Endothelial cell of umbilical vein (primary cell): Measurements from ENCODE around the gene KRT33B. TPM values are rescaled to one million over a fixed set of nuclear protein-coding genes. Genes with fewer than 3 reads are reported as not detected.

ENCODE experiments used
- BruUV-seq: library from RNA; stranded (reverse); fragments of 400-500 nt; replicated peaks from 2 replicates; lab custom pipeline; 2021; lab: Mats Ljungman, UMichigan
- CTCF ChIA-PET: fragments of 300-600, 350-600 bp; sonication (Branson Sonifier 250); formaldehyde crosslinking; loops from one replicate; lab custom pipeline; 2021; ENCODE audit warnings: antibody characterized with exemption, inconsistent platforms; lab: Charles Lee
- POLR2A ChIA-PET: fragments of 300-600, 350-600 bp; sonication (Branson Sonifier 250); formaldehyde crosslinking; loops from one replicate; lab custom pipeline; 2021; ENCODE audit warnings: antibody characterized with exemption, inconsistent platforms; lab: Charles Lee
- DNase-seq: peaks from one replicate; pipeline ENCODE4 v3.0.0-alpha.2; 2011; ENCODE audit warnings: low read depth, low spot score
- FAIRE-seq: peaks from 2 replicates; lab custom pipeline; 2011; peaks lifted over from hg19 to GRCh38; lab: Jason Lieb, UNC
- H2AFZ ChIP-seq: 2 replicates; pipeline ENCODE4 v1.6.0; 2012; ENCODE audit warnings: low read depth, low read length, control low read depth, inconsistent platforms
- H3K27ac ChIP-seq: 2 replicates; pipeline ENCODE4 v1.5.1; 2011; ENCODE audit warnings: low read depth, mild to moderate bottlenecking, control low read depth, low read length, moderate library complexity; ENCODE audit not compliant: insufficient read depth
- H3K27me3 ChIP-seq, 2 experiments: 2 replicates each; pipeline versions ENCODE4 v1.6.0 to v1.6.1; 2011; ENCODE audit warnings: low read length in 2 of 2, mixed read lengths in 1 of 2; ENCODE audit not compliant: control insufficient read depth in 2 of 2, insufficient read depth in 2 of 2
- H3K36me3 ChIP-seq, 2 experiments: 2 replicates in 1 of 2; 3 replicates in 1 of 2; pipeline ENCODE4 v1.5.1; 2011; ENCODE audit warnings: low read length in 2 of 2, mild to moderate bottlenecking in 1 of 2, moderate library complexity in 1 of 2; ENCODE audit not compliant: control insufficient read depth in 2 of 2, insufficient read depth in 2 of 2; ENCODE audit errors: extremely low read depth in 1 of 2
- H3K4me1 ChIP-seq: 3 replicates; pipeline ENCODE4 v1.5.1; 2011; ENCODE audit warnings: mild to moderate bottlenecking, low read length; ENCODE audit not compliant: control insufficient read depth, insufficient read depth; ENCODE audit errors: extremely low read depth
- H3K4me2 ChIP-seq: 2 replicates; pipeline ENCODE4 v1.6.1; 2011; ENCODE audit warnings: low read length, control low read depth, mixed read lengths; ENCODE audit not compliant: insufficient read depth
- H3K4me3 ChIP-seq, 3 experiments: fragments of 200-600 bp in 1 of 3; sonication (generic), shearing (Covaris generic) in 1 of 3; replicated peaks in 1 of 3; 2 replicates each; pipeline ENCODE4 v1.5.1; 2011 to 2016; ENCODE audit warnings: control low read depth in 3 of 3, low read length in 3 of 3, mild to moderate bottlenecking in 2 of 3, inconsistent platforms in 1 of 3, low read depth in 1 of 3, moderate library complexity in 1 of 3; ENCODE audit not compliant: insufficient read depth in 1 of 3
- H3K79me2 ChIP-seq: 2 replicates; pipeline ENCODE4 v1.6.0; 2012; ENCODE audit warnings: low read length, inconsistent platforms; ENCODE audit not compliant: control insufficient read depth, insufficient read depth
- H3K9ac ChIP-seq: replicated peaks from 2 replicates; pipeline ENCODE3; 2011; ENCODE audit warnings: low read length, control low read depth; ENCODE audit not compliant: insufficient read depth; ENCODE audit errors: extremely low read depth
- H3K9me1 ChIP-seq: replicated peaks from 3 replicates; pipeline ENCODE4 v1.6.0; 2011; ENCODE audit warnings: mild to moderate bottlenecking, low read length; ENCODE audit not compliant: control insufficient read depth, insufficient read depth; ENCODE audit errors: extremely low read depth
- H3K9me3 ChIP-seq: replicated peaks from 2 replicates; pipeline ENCODE4 v1.5.1; 2012; ENCODE audit warnings: low read length, inconsistent platforms; ENCODE audit not compliant: control insufficient read depth, insufficient read depth
- H4K20me1 ChIP-seq: replicated peaks from 2 replicates; pipeline ENCODE3; 2011; ENCODE audit warnings: mild to moderate bottlenecking, low read length; ENCODE audit not compliant: control insufficient read depth, insufficient read depth; ENCODE audit errors: extremely low read depth
- CTCF ChIP-seq, 2 donors: IDR thresholded peaks; 1 replicate in 1 of 2; 2 replicates in 1 of 2; pipeline ENCODE4 v1.5.1; 2011; ENCODE audit warnings: low read length in 2 of 2, mild to moderate bottlenecking in 2 of 2, moderate library complexity in 2 of 2, control low read depth in 1 of 2, inconsistent platforms in 1 of 2, low read depth in 1 of 2; ENCODE audit not compliant: insufficient read depth in 1 of 2; ENCODE audit errors: extremely low read depth in 1 of 2
- EZH2 ChIP-seq: IDR thresholded peaks from 2 replicates; pipeline ENCODE4 v1.6.1; 2012; ENCODE audit warnings: borderline replicate concordance, low read depth, mild to moderate bottlenecking, moderate library complexity, low read length, inconsistent platforms; ENCODE audit not compliant: severe bottlenecking
- FOS ChIP-seq: IDR thresholded peaks from 2 replicates; pipeline ENCODE4 v1.6.1; 2011; ENCODE audit warnings: mild to moderate bottlenecking, low read length, moderate library complexity, borderline replicate concordance; ENCODE audit not compliant: insufficient read depth
- GATA2 ChIP-seq: IDR thresholded peaks from 2 replicates; pipeline ENCODE4 v1.7.0; 2011; ENCODE audit warnings: low read depth, mild to moderate bottlenecking, moderate library complexity, mixed read lengths, low read length; ENCODE audit not compliant: insufficient read length, insufficient read depth
- JUN ChIP-seq: IDR thresholded peaks from 2 replicates; pipeline ENCODE4 v1.6.1; 2011; ENCODE audit warnings: borderline replicate concordance, low read depth; ENCODE audit not compliant: insufficient read length, insufficient read depth
- MAX ChIP-seq: IDR thresholded peaks from 2 replicates; pipeline ENCODE4 v1.6.1; 2011; ENCODE audit not compliant: insufficient read depth, insufficient read length
- MYC ChIP-seq: IDR thresholded peaks from one replicate; pipeline ENCODE4 v1.6.1; 2011; ENCODE audit warnings: mild to moderate bottlenecking, low read depth, low read length
- POLR2A ChIP-seq: IDR thresholded peaks from 2 replicates; pipeline ENCODE4 v1.6.1; 2012; ENCODE audit warnings: low read depth, mild to moderate bottlenecking, control low read depth, low read length
- POLR2AphosphoS5 ChIP-seq: IDR thresholded peaks from 2 replicates; pipeline ENCODE4 v1.6.1; 2012; ENCODE audit warnings: low read depth, mild to moderate bottlenecking, control low read depth, low read length, moderate library complexity; ENCODE audit not compliant: insufficient read depth
- dilution Hi-C: fragments of 300-500 bp; cut with MboI; formaldehyde crosslinking; loops from one replicate; pipeline ENCODE4 v1.15.0; 2019; ENCODE audit warnings: low sequenced_read_pairs; ENCODE audit not compliant: extremely low pct_ligation_motif_present
- intact Hi-C: fragments of 100-400 bp; cut with micrococcal nuclease; formaldehyde crosslinking; loops from one replicate; pipeline ENCODE4 v1.10.0; 2022
- polyA plus RNA-seq, 4 experiments: library from polyadenylated mRNA; depleted of rRNA in 3 of 4; stranded (reverse) in 3 of 4; unstranded in 1 of 4; fragments of >200 nt; gene quantifications; 2 replicates each; pipeline versions ENCODE4 v1.2.1 to v1.2.3, GENCODE V29; 2011 to 2012; ENCODE audit warnings: missing spikeins in 1 of 4
- total RNA-seq: library from RNA; stranded (reverse); gene quantifications from 2 replicates; pipeline ENCODE4 v1.2.3, GENCODE V29; 2021

Gene KRT33B
- total and polyA plus RNA-seq, 2 donors (not counting 3 experiments of a cell fraction or from before 2014, with no cell fraction given) = not detected

- Histone ChIP-seq H3K9me1 (no peaks in the 10 kb centered on the region), H3K27ac (no peak overlapping the region), H3K4me1 (no peaks in the 10 kb centered on the region), H3K9me3 (no peaks in the 10 kb centered on the region), H3K27me3 (no peaks in the 10 kb centered on the region), H2AFZ (no peak overlapping the region), H3K4me3 (no peak overlapping the region), H3K4me2 (no peak overlapping the region), H4K20me1 (no peaks in the 10 kb centered on the region), H3K79me2 (no peaks in the 10 kb centered on the region), H3K9ac (no peak overlapping the region), H3K36me3 (no peaks in the 10 kb centered on the region)
- CTCF ChIA-PET = no interaction called here
- POLR2A ChIA-PET = no interaction called here
- dilution Hi-C loops = no loop called here
- BruUV-seq = no TSS peak
- TF ChIP-seq POLR2AphosphoS5 (no peak), POLR2A (no peak), CTCF (IDR thresholded peaks at IDR 0.05; ENCODE audit: extremely low read depth in 1 of 2, insufficient read depth in 1 of 2, low read depth in 1 of 2, low read length in 2 of 2) (no peak), EZH2 (no peak), FOS (no peak), GATA2 (no peak), JUN (no peak), MAX (no peak), MYC (no peak)
- FAIRE-seq (no peak), DNase-seq (no peak)
- intact Hi-C loops = loop anchor here (10.0 kb wide), 1 partner anchor 340 kb away; no protein-coding TSS in a partner anchor
Measured at GRCh38 chr17:41325126-41325525, 44.5 kb downstream of the KRT33B start.
